Measurements from ENCODE around the gene MYLK4.

MYLK4 gene

DNA sequence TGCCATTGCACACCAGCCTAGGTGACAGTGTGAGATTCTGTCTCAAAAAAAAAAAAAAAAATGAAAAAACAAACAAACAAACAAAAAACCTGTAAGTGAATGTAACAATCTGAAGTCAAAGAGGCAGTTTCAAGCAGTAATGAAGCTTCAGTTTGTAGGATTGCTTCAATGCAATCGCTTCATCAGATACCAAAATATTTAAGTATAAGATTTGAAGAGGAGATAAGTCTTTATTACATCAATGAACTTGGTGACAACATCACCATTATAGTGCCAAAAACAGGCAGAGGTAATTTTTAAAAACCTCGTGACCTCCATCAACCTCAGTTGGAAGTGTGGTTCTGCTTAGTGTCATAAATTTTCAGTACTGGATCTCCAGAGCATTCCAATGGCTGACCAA is 74.7 kb downstream of the MYLK4 start:
- DNase-seq (ENCODE audit: low read depth) = no peak
- no peak overlapping the region for H3K4me3 ChIP-seq (ENCODE audit: low read length)
- TF ChIP-seq, protein P1, sequence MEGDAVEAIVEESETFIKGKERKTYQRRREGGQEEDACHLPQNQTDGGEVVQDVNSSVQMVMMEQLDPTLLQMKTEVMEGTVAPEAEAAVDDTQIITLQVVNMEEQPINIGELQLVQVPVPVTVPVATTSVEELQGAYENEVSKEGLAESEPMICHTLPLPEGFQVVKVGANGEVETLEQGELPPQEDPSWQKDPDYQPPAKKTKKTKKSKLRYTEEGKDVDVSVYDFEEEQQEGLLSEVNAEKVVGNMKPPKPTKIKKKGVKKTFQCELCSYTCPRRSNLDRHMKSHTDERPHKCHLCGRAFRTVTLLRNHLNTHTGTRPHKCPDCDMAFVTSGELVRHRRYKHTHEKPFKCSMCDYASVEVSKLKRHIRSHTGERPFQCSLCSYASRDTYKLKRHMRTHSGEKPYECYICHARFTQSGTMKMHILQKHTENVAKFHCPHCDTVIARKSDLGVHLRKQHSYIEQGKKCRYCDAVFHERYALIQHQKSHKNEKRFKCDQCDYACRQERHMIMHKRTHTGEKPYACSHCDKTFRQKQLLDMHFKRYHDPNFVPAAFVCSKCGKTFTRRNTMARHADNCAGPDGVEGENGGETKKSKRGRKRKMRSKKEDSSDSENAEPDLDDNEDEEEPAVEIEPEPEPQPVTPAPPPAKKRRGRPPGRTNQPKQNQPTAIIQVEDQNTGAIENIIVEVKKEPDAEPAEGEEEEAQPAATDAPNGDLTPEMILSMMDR (conservative IDR thresholded peaks at IDR 0.05; ENCODE audit: low read length) = no peak

DNA sequence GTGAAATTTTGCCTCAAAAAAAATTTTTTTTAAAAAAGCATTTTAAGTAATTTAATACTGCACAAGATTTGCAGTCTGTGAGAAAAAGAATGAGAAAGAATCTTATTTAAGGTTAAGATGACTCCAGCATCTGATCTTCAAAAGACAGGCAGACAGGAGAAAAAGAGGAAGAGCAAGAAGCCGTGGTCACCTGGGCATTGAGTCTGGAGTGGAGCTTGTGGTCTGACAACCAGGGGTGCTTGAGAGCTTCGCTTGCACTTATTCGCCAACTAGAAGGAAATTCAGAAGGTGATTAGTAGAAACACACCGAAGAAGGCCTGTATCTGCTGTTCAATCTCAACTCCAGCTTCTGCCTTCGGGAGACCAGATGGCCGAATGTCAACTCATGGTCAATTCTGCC is 75.9 kb downstream of the MYLK4 start:
- TF ChIP-seq, protein P1 (conservative IDR thresholded peaks at IDR 0.05; ENCODE audit: low read length) = no peak
- DNase-seq (ENCODE audit: low read depth) = no peak
- no peak overlapping the region for H3K4me3 ChIP-seq (ENCODE audit: low read length)

- H3K4me3 ChIP-seq (ENCODE audit: low read length) = no peak overlapping the region
- no peak for DNase-seq (ENCODE audit: low read depth)
Measured at GRCh38 chr6:2669067-2669700, 81.5 kb downstream of the MYLK4 start.

GRCh38 chr6:2667617-2668016 is 83.1 kb downstream of the MYLK4 start:
- no peak for DNase-seq (ENCODE audit: low read depth)
- no peak overlapping the region for H3K4me3 ChIP-seq (ENCODE audit: low read length)
- TF ChIP-seq, protein P1 (conservative IDR thresholded peaks at IDR 0.05; ENCODE audit: low read length) = no peak

More at GRCh38 chr6:2669067-2669700, 81.5 kb downstream of the MYLK4 start:
- TF ChIP-seq, protein P1 (conservative IDR thresholded peaks at IDR 0.05; ENCODE audit: low read length) = no peak

DNA sequence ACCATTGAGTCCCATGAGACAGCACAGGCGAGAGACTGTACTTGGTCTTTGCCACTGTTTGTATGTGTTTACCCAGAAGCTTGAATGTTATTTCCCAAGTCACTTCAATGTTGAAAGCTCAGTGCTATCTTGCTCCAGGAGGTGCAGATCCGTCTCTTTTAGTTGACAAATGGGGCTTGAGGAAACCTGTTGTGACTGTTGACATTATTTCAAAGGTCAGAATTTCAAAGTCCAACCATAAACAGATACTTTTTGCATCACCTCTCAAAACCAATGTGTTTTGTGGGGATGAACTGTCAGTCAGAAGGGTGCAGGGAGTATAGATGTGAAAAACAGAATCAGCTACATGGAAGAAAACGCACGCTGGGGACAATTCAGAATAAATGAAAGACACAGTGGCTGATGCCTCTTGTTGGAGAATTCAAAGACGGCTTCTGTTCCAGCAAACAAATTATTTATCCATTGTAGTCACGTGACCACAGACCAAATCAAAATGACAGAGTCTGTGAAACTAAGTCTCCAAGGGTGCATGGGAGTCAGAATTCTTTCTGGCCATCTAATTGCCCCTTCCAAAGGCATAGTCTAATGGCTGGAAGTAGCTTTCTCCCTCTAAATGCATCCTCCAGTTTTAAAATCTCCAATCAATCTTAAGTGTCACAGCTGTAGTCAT is 83.7 kb downstream of the MYLK4 start:
- DNase-seq (ENCODE audit: low read depth) = no peak
- TF ChIP-seq, protein P1 (conservative IDR thresholded peaks at IDR 0.05; ENCODE audit: low read length) = no peak
- H3K4me3 ChIP-seq (ENCODE audit: low read length) = no peak overlapping the region

- no peak for DNase-seq (ENCODE audit: low read depth)
- no peak overlapping the region for H3K4me3 ChIP-seq (ENCODE audit: low read length)
- TF ChIP-seq, protein P1 (conservative IDR thresholded peaks at IDR 0.05; ENCODE audit: low read length) = no peak
Measured at GRCh38 chr6:2665146-2666070, 85.3 kb downstream of the MYLK4 start.

Measured in AG10803 (cell line).